Activated T-cell treated with anti-CD3 and anti-CD28 coated beads, Interleukin-2, amount 50 U/mL, for 4 hours (primary cell): ENCODE measurements around the gene PTPRCAP. TPM values are rescaled to one million over a fixed set of nuclear protein-coding genes. Genes with fewer than 3 reads are reported as not detected.
"Not testable (repeated sequence)": the region's sequence is repeated elsewhere in the genome, so short reads cannot be mapped to it uniquely, and the experiment has no call there.

ENCODE experiments used
- ATAC-seq, 2 donors: fragments of 200-7000 bp; cut with Tn5 transposase; one replicate each; pipeline ENCODE4 v1.10.0; 2021
- DNase-seq: peaks from one replicate; pipeline ENCODE4 v3.0.0-alpha.2; 2020
- H3K27me3 Mint-ChIP-seq: one replicate; pipeline ENCODE4 v1.8.0; 2021; ENCODE audit warnings: low read depth, mixed read lengths
- H3K36me3 Mint-ChIP-seq: one replicate; pipeline ENCODE4 v1.8.0; 2022; ENCODE audit warnings: mixed read lengths; ENCODE audit not compliant: insufficient read depth
- H3K4me1 Mint-ChIP-seq: one replicate; pipeline ENCODE4 v1.8.0; 2021; ENCODE audit warnings: low read depth, mixed read lengths
- H3K4me3 Mint-ChIP-seq: one replicate; pipeline ENCODE4 v1.8.0; 2021; ENCODE audit warnings: mild to moderate bottlenecking, moderate library complexity, mixed read lengths
- H3K9me3 Mint-ChIP-seq: one replicate; pipeline ENCODE4 v1.8.0; 2021; ENCODE audit warnings: mixed read lengths
- total RNA-seq, 3 donors: library from RNA; stranded (reverse); gene quantifications; one replicate each; pipeline ENCODE4 v1.2.1, GENCODE V29; 2021

The PTPRCAP gene
- total RNA-seq, 3 donors from 2014 or later = 61.5 to 114 (median 108) TPM

DNA sequence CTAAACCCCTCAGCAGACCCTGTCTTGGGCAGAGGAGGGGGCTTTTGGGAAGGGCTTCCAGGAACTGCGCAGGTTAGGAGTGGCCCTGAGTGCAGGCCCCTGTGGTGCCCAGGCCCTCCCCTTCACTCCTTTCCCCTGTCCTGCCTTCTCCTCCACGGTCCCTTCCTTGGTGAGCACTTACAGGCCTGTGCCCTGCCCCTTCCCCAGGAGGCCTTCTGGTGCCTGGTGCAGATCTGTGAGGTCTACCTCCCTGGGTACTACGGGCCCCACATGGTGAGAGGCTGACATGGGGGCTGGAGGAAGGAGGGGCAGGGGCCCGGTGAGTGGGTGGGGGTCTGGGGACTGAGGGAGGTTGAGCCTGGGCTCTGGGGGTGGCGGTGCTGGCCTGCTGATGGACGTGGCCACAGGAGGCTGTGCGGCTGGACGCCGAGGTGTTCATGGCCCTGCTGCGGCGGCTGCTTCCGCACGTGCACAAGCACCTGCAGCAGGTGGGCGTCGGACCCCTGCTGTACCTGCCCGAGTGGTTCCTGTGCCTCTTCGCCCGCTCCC lies 31.0 kb downstream of the PTPRCAP start:
- Mint-ChIP-seq H3K27me3 (no peaks in the 10 kb centered on the region), H3K4me1 (peaks cover 82% of the 10 kb centered on the region), H3K9me3 (no peaks in the 10 kb centered on the region), H3K4me3 (peak overlapping the region; percentile 88), H3K36me3 (peaks cover 5% of the 10 kb centered on the region)
- ATAC-seq (no peak), DNase-seq (no peak)

DNA sequence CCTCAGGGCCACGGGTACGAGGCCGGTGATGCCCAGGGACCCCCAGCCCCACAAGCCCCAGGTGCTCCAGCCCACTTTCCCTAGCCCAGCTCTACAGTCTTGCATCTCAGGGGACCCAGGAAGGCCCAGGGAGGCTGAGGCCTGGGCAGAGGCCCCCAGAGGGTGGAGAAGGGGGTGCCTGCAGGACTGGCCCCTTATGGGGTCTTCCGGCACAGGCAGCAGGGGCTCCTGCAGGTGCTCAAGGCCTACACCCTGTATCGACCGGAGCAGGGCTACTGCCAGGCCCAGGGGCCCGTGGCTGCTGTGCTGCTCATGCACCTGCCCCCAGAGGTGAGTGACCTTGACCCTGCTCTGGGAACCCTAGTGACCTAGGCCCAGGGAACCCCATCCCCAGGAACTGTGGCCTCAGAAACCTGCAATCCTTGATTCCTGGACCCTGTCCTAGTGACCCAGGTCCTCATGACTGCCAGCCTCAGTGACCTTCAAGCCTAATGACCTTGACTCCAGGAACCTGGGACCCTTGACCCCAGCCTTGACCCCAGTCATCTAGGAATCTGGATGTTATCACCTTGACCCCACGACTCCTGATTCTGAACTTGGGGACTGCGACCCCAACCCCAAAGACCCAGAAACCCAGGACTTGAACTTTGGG lies 31.7 kb downstream of the PTPRCAP start:
- Mint-ChIP-seq H3K36me3 (peaks cover 5% of the 10 kb centered on the region), H3K27me3 (no peaks in the 10 kb centered on the region), H3K4me1 (peaks cover 78% of the 10 kb centered on the region), H3K4me3 (peak overlapping the region; percentile 88), H3K9me3 (no peaks in the 10 kb centered on the region)
- no peak for ATAC-seq
- DNase-seq = no peak

DNA sequence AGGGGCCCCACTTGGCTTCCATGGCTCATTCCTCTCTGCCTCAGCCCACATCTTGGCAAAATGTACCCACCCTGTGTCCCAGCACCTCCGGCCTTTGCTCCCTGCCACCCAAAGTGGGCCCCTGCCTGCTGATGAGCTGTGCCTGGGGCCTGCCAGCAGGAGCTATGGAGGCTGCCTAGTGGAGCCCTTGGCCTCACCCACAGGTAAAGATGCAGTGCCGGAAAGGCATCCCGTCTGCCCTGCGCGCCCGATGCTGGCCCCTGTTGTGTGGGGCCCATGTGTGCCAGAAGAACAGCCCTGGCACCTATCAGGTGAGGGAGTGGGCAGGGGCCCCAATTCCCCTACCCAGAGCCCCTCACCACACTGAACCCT lies 32.3 kb downstream of the PTPRCAP start:
- ATAC-seq (no peak), DNase-seq (peak; percentile 7)
- H3K4me3 Mint-ChIP-seq = peak overlapping the region; percentile 88
- peaks cover 78% of the 10 kb centered on the region for H3K4me1 Mint-ChIP-seq
- peaks cover 5% of the 10 kb centered on the region for H3K36me3 Mint-ChIP-seq
- no peaks in the 10 kb centered on the region for H3K27me3 Mint-ChIP-seq
- H3K9me3 Mint-ChIP-seq = no peaks in the 10 kb centered on the region

DNA sequence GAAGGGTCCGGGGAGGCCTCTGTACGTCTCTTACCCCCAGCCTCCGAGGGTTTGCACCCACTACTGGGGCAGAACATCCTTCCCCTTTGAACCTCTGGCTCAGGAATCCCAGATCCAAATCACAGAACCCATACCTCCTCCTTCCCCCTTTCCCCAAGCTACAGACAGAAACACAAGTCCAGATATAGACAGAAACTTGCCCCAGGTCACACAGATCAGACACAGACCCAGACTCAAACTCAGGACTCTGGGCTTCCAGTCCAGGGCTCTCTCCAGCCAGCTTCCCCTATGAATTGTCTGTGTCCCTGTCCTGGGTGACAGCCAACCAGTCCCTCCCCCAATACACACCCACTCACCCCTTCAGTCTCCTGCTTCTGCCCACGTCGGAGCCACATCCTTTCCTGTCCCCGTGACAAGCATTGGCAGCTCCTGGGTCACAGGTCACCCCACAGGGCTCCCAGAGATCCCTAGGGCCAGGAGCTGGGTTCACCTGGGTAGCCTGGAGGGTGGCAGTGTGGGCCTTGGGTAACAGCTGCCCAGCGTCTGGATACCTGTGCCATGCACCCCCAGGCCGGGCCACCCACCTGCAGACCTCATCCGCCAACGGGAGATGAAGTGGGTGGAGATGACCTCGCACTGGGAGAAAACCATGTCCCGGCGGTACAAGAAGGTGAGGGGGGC lies 32.8 kb downstream of the PTPRCAP start:
- H3K36me3 Mint-ChIP-seq = peaks cover 5% of the 10 kb centered on the region
- H3K27me3 Mint-ChIP-seq = no peaks in the 10 kb centered on the region
- DNase-seq (peak; percentile 44), ATAC-seq (no peak)
- H3K4me3 Mint-ChIP-seq = peak overlapping the region; percentile 88
- H3K9me3 Mint-ChIP-seq = no peaks in the 10 kb centered on the region
- H3K4me1 Mint-ChIP-seq = peaks cover 74% of the 10 kb centered on the region

DNA sequence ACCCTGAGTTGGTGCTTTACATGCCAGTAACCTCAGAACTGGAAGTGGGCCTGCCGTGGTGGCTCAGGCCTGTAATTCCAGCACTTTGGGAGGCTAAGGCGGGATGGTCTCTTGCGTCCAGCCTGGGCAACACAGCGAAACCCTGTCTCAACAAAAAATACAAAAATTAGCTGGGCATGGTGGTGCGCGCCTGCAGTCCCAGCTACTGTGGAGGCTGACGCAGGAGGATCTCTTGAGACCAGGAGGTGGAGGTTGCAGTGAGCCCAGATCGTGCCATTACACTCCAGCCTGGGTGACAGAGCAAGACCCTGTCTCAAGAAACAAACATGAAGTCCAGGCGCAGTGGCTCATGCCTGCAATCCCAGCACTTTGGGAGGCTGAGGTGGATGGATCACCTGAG lies 34.4 kb downstream of the PTPRCAP start:
- ATAC-seq, H3K9me3 Mint-ChIP-seq, H3K27me3 Mint-ChIP-seq, H3K36me3 Mint-ChIP-seq, DNase-seq: not testable (repeated sequence)
- peak overlapping the region; percentile 88 for H3K4me3 Mint-ChIP-seq
- peaks cover 73% of the 10 kb centered on the region for H3K4me1 Mint-ChIP-seq

DNA sequence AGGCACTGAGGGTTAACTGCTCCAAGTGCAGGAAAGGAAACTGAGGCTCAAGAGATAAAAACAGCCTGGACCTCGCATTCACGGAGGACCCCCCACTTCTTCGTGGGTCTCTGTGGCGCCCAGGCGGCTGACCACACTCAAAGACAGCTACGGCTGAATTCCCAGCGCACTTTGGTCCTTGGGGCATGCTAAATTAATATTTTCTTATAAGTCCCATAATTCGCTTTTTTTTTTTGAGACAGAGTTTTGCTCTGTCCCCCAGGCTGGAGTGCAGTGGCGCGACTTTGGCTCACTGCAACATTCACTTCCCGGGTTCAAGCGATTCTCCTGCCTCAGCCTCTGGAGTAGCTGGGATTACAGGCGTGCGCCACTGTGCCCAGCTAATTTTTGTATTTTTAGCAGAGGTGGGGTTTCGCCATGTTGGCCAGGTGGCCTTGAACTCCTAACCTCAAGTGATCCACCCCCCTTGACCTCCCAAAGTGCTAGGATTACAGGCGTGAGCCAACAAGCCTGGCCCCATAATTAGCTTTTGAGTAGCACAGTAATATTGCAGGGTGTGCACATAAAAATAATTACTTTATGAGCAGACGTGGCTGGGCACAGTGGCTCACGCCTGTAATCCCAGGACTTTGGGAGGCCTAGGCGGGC lies 35.2 kb downstream of the PTPRCAP start:
- peaks cover 73% of the 10 kb centered on the region for H3K4me1 Mint-ChIP-seq
- peak; percentile 4 for DNase-seq
- not testable (repeated sequence) for H3K36me3 Mint-ChIP-seq

DNA sequence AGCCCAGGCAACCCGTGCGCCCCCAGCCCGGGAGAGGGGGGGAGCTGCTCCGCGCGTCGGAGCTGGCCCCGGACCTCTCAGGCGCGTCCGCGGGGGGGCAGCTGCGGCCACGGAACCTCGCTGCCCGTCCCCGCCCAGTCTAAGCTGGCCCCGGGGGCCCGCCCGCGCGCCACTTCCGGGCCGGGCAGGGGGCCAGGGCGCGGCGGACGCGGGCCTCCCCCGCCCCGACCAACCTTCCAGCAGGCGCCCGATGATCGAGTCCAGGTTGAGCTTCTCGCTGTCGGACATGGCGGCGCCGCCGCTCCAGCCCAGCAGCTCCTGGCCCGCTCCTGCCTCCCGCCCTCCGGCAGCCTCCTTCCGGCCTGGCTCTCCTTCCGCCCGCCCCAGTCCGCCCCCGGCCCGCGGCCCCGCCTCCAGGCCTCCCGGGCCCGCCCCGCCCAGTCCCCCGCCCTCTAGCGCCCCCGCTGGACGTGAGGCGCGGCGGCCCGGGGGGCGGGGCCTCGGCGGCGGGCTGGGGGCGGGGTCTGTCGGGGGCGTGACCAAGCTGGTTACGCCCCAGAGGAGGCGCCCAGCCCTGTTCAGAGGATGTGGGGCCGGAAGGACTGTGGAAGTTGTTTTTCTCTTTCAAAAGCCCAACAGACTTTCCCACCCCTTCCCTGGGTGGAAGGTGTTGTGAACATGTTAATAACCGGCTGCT lies 35.8 kb downstream of the PTPRCAP start, which contains the start of gene PPP1CA:
Gene PPP1CA (minus strand): TSS at position 364 of the 697 bp plus-strand sequence. CDS start 76 bp downstream, at position 288.
- peaks cover 5% of the 10 kb centered on the region for H3K36me3 Mint-ChIP-seq

More for the DNA sequence above, 35.2 kb downstream of the PTPRCAP start:
- not testable (repeated sequence) for ATAC-seq, H3K9me3 Mint-ChIP-seq, H3K27me3 Mint-ChIP-seq
- peak overlapping the region; percentile 88 for H3K4me3 Mint-ChIP-seq

DNA sequence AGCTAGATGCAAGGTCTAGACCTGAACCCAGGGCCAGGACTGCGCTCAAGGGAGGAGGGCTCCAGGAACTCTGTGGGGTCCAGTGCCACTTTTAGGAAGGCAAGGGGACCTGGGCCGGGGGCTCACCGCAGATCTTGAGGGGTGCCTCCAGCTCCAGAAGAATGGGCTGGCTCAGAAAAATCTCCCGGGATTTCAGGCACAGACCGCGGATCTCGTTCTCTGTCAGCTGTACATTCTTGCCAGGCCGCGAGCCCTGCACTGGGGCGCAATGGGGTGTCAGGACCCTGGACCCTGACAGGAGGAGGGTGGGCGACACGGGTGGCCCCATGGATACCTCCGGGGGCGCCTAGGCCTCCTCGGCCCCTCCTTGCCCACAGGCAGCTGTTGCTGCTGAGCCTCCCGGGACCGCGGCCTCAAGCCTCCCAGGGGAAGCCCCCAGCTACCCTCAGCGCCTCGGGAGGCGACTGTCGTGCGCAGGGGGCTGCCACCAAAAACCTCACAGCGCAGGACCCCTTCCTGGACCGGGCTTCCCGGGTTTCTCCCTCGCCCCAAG lies 36.5 kb downstream of the PTPRCAP start:
- Mint-ChIP-seq H3K27me3 (no peaks in the 10 kb centered on the region), H3K36me3 (peaks cover 5% of the 10 kb centered on the region), H3K4me3 (peak overlapping the region; percentile 88), H3K4me1 (peaks cover 69% of the 10 kb centered on the region), H3K9me3 (no peaks in the 10 kb centered on the region)
- DNase-seq (peak; percentile 5), ATAC-seq (peak in 1 of 2 donors; percentile 1)

More for the DNA sequence above, 35.8 kb downstream of the PTPRCAP start, which contains the start of gene PPP1CA:
- peak; percentile 92 for DNase-seq
- peak; percentile 75 to 77 for ATAC-seq
- H3K9me3 Mint-ChIP-seq = no peaks in the 10 kb centered on the region
- H3K4me1 Mint-ChIP-seq = peaks cover 71% of the 10 kb centered on the region
- H3K4me3 Mint-ChIP-seq = peak within 1 kb of the TSS; percentile 88
- no peaks in the 10 kb centered on the region for H3K27me3 Mint-ChIP-seq

DNA sequence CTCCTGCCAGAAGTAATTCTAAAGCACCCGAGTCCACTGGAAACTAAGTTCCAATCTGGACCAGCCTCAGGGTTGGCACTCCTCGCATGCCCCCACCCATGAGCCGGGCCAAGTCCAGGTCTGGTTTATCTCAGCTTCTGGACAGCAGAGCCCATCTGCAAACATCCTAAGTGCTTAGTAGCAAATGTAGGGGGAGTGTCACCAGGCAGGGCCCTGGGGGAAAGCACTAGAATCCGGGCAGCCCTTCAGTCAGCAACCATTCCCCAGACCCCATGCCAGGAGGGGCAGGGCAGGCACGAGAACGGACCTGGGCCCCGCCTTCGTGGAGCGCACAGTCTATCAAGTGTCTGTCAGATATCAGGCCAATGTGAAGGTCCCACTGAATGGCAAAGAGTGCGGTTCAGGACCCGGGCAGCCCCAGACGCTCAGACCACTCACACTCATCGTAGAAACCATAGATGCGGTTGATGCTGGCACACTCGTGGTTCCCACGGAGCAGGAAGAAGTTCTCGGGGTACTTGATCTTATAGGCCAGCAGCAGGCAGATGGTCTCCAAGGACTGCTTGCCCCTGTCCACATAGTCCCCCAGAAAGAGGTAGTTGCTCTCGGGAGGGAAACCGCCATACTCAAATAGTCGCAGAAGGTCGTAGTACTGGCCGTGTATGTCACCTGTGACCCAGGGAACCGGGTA lies 37.1 kb downstream of the PTPRCAP start:
- Mint-ChIP-seq H3K4me3 (peak overlapping the region; percentile 88), H3K4me1 (peaks cover 64% of the 10 kb centered on the region), H3K9me3 (no peaks in the 10 kb centered on the region), H3K36me3 (peaks cover 5% of the 10 kb centered on the region), H3K27me3 (no peaks in the 10 kb centered on the region)
- DNase-seq (no peak), ATAC-seq (no peak)

DNA sequence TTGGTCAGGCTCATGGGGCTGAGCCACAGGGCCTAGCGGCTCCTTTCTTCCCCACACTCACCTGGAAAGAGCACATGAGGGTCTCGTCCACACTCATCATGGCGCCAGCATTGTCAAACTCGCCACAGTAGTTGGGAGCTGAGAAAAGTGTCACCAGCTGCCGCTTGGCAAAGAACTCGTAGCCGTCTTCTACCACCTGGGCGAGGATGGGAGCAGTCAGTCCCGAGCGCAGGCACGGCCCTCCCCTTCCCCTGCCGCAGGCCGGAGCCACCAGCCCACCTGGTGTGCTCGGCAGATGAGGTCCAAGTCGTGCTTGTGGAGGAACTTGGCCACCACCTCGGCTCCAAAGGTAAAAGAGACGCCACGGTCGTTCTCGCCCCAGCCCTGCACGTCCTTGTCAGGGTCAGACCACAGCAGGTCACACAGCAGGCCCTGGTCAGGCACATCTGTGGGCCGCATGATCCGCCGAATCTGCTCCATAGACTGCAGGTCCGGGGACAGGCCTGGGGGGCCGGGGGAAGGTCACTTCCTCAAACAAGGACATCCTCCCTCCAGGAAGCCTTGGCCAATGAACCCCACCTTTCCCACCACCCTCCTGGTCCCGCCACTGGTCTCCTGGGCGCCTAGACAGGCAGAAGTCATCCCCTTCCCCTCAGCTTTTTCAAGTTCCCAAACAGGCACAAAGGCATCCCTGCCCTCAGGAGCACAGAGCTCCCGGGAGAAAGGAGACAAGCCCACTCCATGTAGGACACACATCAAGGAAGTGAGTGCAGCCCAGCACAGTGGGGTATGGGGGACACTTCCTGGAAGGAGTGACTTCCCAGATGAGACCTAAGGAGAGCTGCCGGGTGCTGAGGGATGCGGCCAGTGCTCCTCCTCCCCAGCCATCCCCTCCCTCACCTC lies 38.6 kb downstream of the PTPRCAP start:
- Mint-ChIP-seq H3K27me3 (no peaks in the 10 kb centered on the region), H3K9me3 (no peaks in the 10 kb centered on the region), H3K36me3 (peaks cover 5% of the 10 kb centered on the region), H3K4me1 (peaks cover 52% of the 10 kb centered on the region), H3K4me3 (peak overlapping the region; percentile 16)
- ATAC-seq (no peak), DNase-seq (no peak)

DNA sequence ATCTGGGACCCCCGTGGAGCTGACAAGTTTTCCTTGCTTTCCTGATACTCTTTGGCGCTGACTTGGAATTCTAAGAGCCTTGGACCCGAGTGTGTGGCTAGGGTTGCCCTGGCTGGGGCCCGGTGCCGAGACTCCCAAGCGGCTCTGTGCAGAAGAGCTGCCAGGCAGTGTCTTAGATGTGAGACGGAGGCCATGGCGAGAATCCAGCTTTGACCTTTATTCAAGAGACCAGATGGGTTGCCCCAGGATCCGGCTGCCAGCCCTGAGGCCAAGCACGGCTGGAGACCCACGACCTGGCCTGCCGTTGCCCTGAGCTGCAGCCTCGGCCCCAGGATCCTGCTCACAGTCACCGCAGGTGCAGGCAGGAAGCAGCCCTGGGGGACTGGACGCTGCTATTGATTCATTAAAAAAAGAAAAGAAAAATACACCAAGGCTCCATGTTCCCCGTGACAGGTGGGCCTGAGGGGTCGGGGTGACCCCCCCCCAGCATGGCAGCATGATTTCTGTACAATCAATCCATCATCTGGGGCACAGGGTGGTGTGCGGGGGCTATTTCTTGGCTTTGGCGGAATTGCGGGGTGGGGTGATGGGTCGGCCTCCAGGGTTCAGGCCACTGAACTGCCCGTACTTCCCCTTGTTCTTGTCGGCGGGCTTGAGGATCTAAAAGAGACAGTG lies 39.4 kb downstream of the PTPRCAP start:
- Mint-ChIP-seq H3K36me3 (peaks cover 8% of the 10 kb centered on the region), H3K27me3 (no peaks in the 10 kb centered on the region), H3K4me3 (no peak overlapping the region), H3K4me1 (peaks cover 54% of the 10 kb centered on the region), H3K9me3 (no peaks in the 10 kb centered on the region)
- ATAC-seq (no peak), DNase-seq (no peak)

DNA sequence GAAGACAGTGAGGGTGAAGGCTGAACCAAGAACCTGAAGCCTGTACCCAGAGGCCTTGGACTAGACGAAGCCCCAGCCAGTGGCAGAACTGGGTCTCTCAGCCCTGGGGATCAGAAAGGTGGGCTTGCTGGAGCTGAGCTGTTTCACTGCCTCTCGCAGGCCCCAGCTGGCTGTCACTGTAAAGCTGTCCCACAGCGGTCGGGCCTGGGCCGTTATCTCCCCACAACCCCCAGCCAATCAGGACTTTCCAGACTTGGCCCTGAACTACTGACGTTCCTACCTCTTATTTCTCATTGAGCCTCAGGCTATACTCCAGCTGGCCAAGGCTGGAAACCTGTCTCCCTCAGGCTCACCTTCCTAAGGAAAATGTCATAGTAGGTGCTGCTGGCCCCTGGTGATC lies 39.9 kb downstream of the PTPRCAP start:
- peaks cover 8% of the 10 kb centered on the region for H3K36me3 Mint-ChIP-seq
- H3K4me1 Mint-ChIP-seq = peaks cover 55% of the 10 kb centered on the region
- H3K27me3 Mint-ChIP-seq = no peaks in the 10 kb centered on the region
- no peak for ATAC-seq
- no peaks in the 10 kb centered on the region for H3K9me3 Mint-ChIP-seq
- no peak overlapping the region for H3K4me3 Mint-ChIP-seq
- no peak for DNase-seq
